Measurements from ENCODE around the gene PCDH15.

Gene PCDH15

GRCh38 chr10:54577682-54578081 is 223.3 kb downstream of the PCDH15 start:
- H4K20me1 ChIP-seq (ENCODE audit: insufficient read depth, low read length): no peaks in the 10 kb centered on the region
- H3K9me2 ChIP-seq (replicated peaks; ENCODE audit: insufficient read depth, low read length): no peaks in the 10 kb centered on the region
- DNase-seq: no peak
- no peaks in the 10 kb centered on the region for H3K9me3 ChIP-seq (replicated peaks; ENCODE audit: insufficient read depth, low read length)
- no peak overlapping the region for H3K27ac ChIP-seq (ENCODE audit: low read length)
- H3F3A ChIP-seq (ENCODE audit: insufficient read depth, low read length): no peaks in the 10 kb centered on the region
- TF ChIP-seq EZH2 (optimal IDR thresholded peaks at IDR 0.05; ENCODE audit: low read depth, low read length): no peak
- no peak for TF ChIP-seq CTCF (IDR thresholded peaks at IDR 0.05; ENCODE audit: low read length)
- no peaks in the 10 kb centered on the region for H3K27me3 ChIP-seq (replicated peaks; ENCODE audit: insufficient read depth, low read length)
- no peak overlapping the region for H3K4me2 ChIP-seq (ENCODE audit: low read depth, low read length)
- H3K36me3 ChIP-seq (replicated peaks; ENCODE audit: insufficient read depth, low read length): no peaks in the 10 kb centered on the region
- no peak overlapping the region for H2AFZ ChIP-seq (ENCODE audit: low read length)
- H3K79me2 ChIP-seq (ENCODE audit: low read length): no peaks in the 10 kb centered on the region
- no peak overlapping the region for H3K4me3 ChIP-seq (ENCODE audit: low read length)
- no peaks in the 10 kb centered on the region for H3K4me1 ChIP-seq (ENCODE audit: low read length)
- no peak overlapping the region for H3K9ac ChIP-seq (ENCODE audit: low read length)

GRCh38 chr10:54576541-54576940 is 224.5 kb downstream of the PCDH15 start:
- H3K9me3 ChIP-seq (replicated peaks; ENCODE audit: insufficient read depth, low read length): no peaks in the 10 kb centered on the region
- H3K4me1 ChIP-seq (ENCODE audit: low read length): no peaks in the 10 kb centered on the region
- no peak for DNase-seq
- H3K79me2 ChIP-seq (ENCODE audit: low read length): no peaks in the 10 kb centered on the region
- H3K4me2 ChIP-seq (ENCODE audit: low read depth, low read length): no peak overlapping the region
- H4K20me1 ChIP-seq (ENCODE audit: insufficient read depth, low read length): no peaks in the 10 kb centered on the region
- H3K27ac ChIP-seq (ENCODE audit: low read length): no peak overlapping the region
- H3K27me3 ChIP-seq (replicated peaks; ENCODE audit: insufficient read depth, low read length): no peaks in the 10 kb centered on the region
- no peaks in the 10 kb centered on the region for H3F3A ChIP-seq (ENCODE audit: insufficient read depth, low read length)
- no peak overlapping the region for H3K9ac ChIP-seq (ENCODE audit: low read length)
- H3K4me3 ChIP-seq (ENCODE audit: low read length): no peak overlapping the region
- TF ChIP-seq EZH2 (optimal IDR thresholded peaks at IDR 0.05; ENCODE audit: low read depth, low read length) (no peak), CTCF (IDR thresholded peaks at IDR 0.05; ENCODE audit: low read length) (no peak), EZH2phosphoT487 (IDR thresholded peaks at IDR 0.05; ENCODE audit: low read length) (no peak)
- no peak overlapping the region for H2AFZ ChIP-seq (ENCODE audit: low read length)
- H3K36me3 ChIP-seq (replicated peaks; ENCODE audit: insufficient read depth, low read length): no peaks in the 10 kb centered on the region
- H3K9me2 ChIP-seq (replicated peaks; ENCODE audit: insufficient read depth, low read length): no peaks in the 10 kb centered on the region

- Histone ChIP-seq H4K20me1 (ENCODE audit: insufficient read depth, low read length) (no peaks in the 10 kb centered on the region), H3K27me3 (replicated peaks; ENCODE audit: insufficient read depth, low read length) (no peaks in the 10 kb centered on the region), H2AFZ (ENCODE audit: low read length) (no peak overlapping the region), H3K27ac (ENCODE audit: low read length) (no peak overlapping the region), H3K4me2 (ENCODE audit: low read depth, low read length) (no peak overlapping the region), H3K79me2 (ENCODE audit: low read length) (no peaks in the 10 kb centered on the region), H3K4me3 (ENCODE audit: low read length) (no peak overlapping the region), H3K9me2 (replicated peaks; ENCODE audit: insufficient read depth, low read length) (no peaks in the 10 kb centered on the region), H3K9ac (ENCODE audit: low read length) (no peak overlapping the region), H3K4me1 (ENCODE audit: low read length) (no peaks in the 10 kb centered on the region), H3F3A (ENCODE audit: insufficient read depth, low read length) (no peaks in the 10 kb centered on the region), H3K9me3 (replicated peaks; ENCODE audit: insufficient read depth, low read length) (no peaks in the 10 kb centered on the region), H3K36me3 (replicated peaks; ENCODE audit: insufficient read depth, low read length) (no peaks in the 10 kb centered on the region)
- TF ChIP-seq EZH2 (optimal IDR thresholded peaks at IDR 0.05; ENCODE audit: low read depth, low read length) (no peak), EZH2phosphoT487 (IDR thresholded peaks at IDR 0.05; ENCODE audit: low read length) (no peak), CTCF (IDR thresholded peaks at IDR 0.05; ENCODE audit: low read length) (no peak)
- DNase-seq: no peak
Measured at GRCh38 chr10:54559498-54559897, 241.5 kb downstream of the PCDH15 start.

All from MM.1S (cell line).